Mammary epithelial cell (primary cell): ENCODE measurements around the gene SETDB1.

Experiments used
- EZH2 ChIP-seq: IDR thresholded peaks from 2 replicates; pipeline ENCODE4 v1.6.1; 2012; ENCODE audit warnings: low read length, inconsistent platforms, borderline replicate concordance
- TF ChIP-seq, protein P1 (sequence below), 2 donors: IDR thresholded peaks in 1 of 2; conservative IDR thresholded peaks in 1 of 2; 2 replicates each; pipeline ENCODE4 v1.5.1; 2011 to 2012; ENCODE audit warnings: inconsistent platforms in 2 of 2, low read length in 2 of 2, mild to moderate bottlenecking in 2 of 2, control low read depth in 1 of 2, low read depth in 1 of 2; ENCODE audit not compliant: insufficient read depth in 1 of 2; ENCODE audit errors: extremely low read depth in 1 of 2

DNA sequence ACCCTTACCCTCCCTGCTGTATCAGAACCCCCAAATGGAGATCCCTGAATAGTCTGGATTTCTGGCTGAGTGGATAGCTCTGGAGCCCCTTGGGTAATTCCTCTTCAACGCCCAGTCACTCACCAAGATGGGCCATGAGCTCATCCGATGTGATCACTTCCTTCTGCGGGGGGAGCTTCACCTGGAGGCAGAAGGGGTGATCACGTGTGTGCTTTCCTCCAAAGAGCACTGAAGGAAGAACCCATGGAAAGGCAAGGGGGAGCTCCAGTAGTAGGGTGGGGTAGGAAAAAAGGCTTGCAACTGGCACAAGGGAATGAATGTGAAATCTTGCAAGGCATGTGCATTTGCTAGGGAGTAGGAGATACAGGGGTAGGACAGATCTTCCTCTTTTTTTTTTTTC, 75.4 kb downstream of the SETDB1 start:
- TF ChIP-seq, protein P1, sequence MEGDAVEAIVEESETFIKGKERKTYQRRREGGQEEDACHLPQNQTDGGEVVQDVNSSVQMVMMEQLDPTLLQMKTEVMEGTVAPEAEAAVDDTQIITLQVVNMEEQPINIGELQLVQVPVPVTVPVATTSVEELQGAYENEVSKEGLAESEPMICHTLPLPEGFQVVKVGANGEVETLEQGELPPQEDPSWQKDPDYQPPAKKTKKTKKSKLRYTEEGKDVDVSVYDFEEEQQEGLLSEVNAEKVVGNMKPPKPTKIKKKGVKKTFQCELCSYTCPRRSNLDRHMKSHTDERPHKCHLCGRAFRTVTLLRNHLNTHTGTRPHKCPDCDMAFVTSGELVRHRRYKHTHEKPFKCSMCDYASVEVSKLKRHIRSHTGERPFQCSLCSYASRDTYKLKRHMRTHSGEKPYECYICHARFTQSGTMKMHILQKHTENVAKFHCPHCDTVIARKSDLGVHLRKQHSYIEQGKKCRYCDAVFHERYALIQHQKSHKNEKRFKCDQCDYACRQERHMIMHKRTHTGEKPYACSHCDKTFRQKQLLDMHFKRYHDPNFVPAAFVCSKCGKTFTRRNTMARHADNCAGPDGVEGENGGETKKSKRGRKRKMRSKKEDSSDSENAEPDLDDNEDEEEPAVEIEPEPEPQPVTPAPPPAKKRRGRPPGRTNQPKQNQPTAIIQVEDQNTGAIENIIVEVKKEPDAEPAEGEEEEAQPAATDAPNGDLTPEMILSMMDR (conservative IDR thresholded peaks at IDR 0.05 in 1 of 2, IDR thresholded peaks at IDR 0.05 in 1 of 2; ENCODE audit: extremely low read depth in 1 of 2, insufficient read depth in 1 of 2, low read depth in 1 of 2, low read length in 2 of 2): no peak
- TF ChIP-seq EZH2: no peak
